WTC11 (cell line): ENCODE measurements around the gene DNAJC16. TPM values are rescaled to one million over a fixed set of nuclear protein-coding genes. Genes with fewer than 3 reads are reported as not detected.

ENCODE experiments used
- ATF1 ChIP-seq: sonication (generic); formaldehyde crosslinking; IDR thresholded peaks from 2 replicates; pipeline ENCODE4 v1.8.1; 2023; ENCODE audit warnings: mild to moderate bottlenecking, moderate library complexity, missing genetic modification reagents
- CREB1 ChIP-seq: sonication (generic); formaldehyde crosslinking; IDR thresholded peaks from 2 replicates; pipeline ENCODE4 v1.8.0; 2023; ENCODE audit warnings: mild to moderate bottlenecking, missing genetic modification reagents
- ELF4 ChIP-seq: sonication (generic); formaldehyde crosslinking; IDR thresholded peaks from 2 replicates; pipeline ENCODE4 v1.8.1; 2022; ENCODE audit warnings: low read depth, mild to moderate bottlenecking, moderate library complexity, missing genetic modification reagents
- GRHL2 ChIP-seq: fragments of 250-450 bp; sonication (Bioruptor Pico); IDR thresholded peaks from 2 replicates; pipeline ENCODE4 v1.8.0; 2022; ENCODE audit warnings: mild to moderate bottlenecking, moderate library complexity; ENCODE audit not compliant: insufficient replicate concordance, severe bottlenecking
- GTF2I ChIP-seq: fragments of 250-450 bp; sonication (Bioruptor Pico); conservative IDR thresholded peaks from 2 replicates; pipeline ENCODE4 v1.4.0; 2021; ENCODE audit warnings: mild to moderate bottlenecking
- HMGA2 ChIP-seq: fragments of 250-450 bp; sonication (Bioruptor Pico); IDR thresholded peaks from 2 replicates; pipeline ENCODE4 v1.4.0; 2021; ENCODE audit warnings: mild to moderate bottlenecking, moderate library complexity
- JAZF1 ChIP-seq: fragments of 250-450 bp; sonication (Bioruptor Pico); IDR thresholded peaks from 2 replicates; pipeline ENCODE4 v1.9.0; 2021; ENCODE audit warnings: moderate library complexity, mild to moderate bottlenecking, inconsistent platforms
- JUN ChIP-seq: sonication (generic); formaldehyde crosslinking; IDR thresholded peaks from 2 replicates; pipeline ENCODE4 v1.8.0; 2023; ENCODE audit warnings: mild to moderate bottlenecking, missing genetic modification reagents
- MYBL2 ChIP-seq: sonication (generic); formaldehyde crosslinking; IDR thresholded peaks from 2 replicates; pipeline ENCODE4 v1.8.1; 2023; ENCODE audit warnings: mild to moderate bottlenecking, moderate library complexity, missing genetic modification reagents
- NR1H2 ChIP-seq: sonication (generic); formaldehyde crosslinking; IDR thresholded peaks from 2 replicates; pipeline ENCODE4 v1.9.0; 2021; ENCODE audit warnings: mild to moderate bottlenecking, moderate library complexity, missing genetic modification reagents
- OVOL2 ChIP-seq: fragments of 250-450 bp; sonication (Bioruptor Pico); IDR thresholded peaks from 2 replicates; pipeline ENCODE4 v1.9.0; 2021; ENCODE audit warnings: mild to moderate bottlenecking, borderline replicate concordance
- PRRX2 ChIP-seq: fragments of 250-450 bp; sonication (Bioruptor Pico); IDR thresholded peaks from 2 replicates; pipeline ENCODE4 v1.8.0; 2021; ENCODE audit warnings: mild to moderate bottlenecking
- RELA ChIP-seq: sonication (generic); formaldehyde crosslinking; IDR thresholded peaks from 2 replicates; pipeline ENCODE4 v1.8.1; 2022; ENCODE audit warnings: missing genetic modification reagents, mild to moderate bottlenecking, borderline replicate concordance
- SMAD3 ChIP-seq: sonication (generic); formaldehyde crosslinking; IDR thresholded peaks from 2 replicates; pipeline ENCODE4 v1.8.0; 2022; ENCODE audit warnings: missing genetic modification reagents, mild to moderate bottlenecking, borderline replicate concordance
- SOX15 ChIP-seq: fragments of 250-450 bp; sonication (Bioruptor Pico); IDR thresholded peaks from 2 replicates; pipeline ENCODE4 v1.9.0; 2021; ENCODE audit warnings: mild to moderate bottlenecking
- SP1 ChIP-seq: sonication (generic); formaldehyde crosslinking; conservative IDR thresholded peaks from 2 replicates; pipeline ENCODE4 v1.8.1; 2022; ENCODE audit warnings: missing genetic modification reagents
- TCF7 ChIP-seq: sonication (generic); formaldehyde crosslinking; IDR thresholded peaks from 2 replicates; pipeline ENCODE4 v1.8.0; 2022; ENCODE audit warnings: mild to moderate bottlenecking, low read depth, missing genetic modification reagents, moderate library complexity
- TP53 ChIP-seq: sonication (generic); formaldehyde crosslinking; IDR thresholded peaks from 2 replicates; pipeline ENCODE4 v1.8.1; 2023; ENCODE audit warnings: mild to moderate bottlenecking, missing genetic modification reagents
- ZBTB21 ChIP-seq: sonication (generic); formaldehyde crosslinking; IDR thresholded peaks from 2 replicates; pipeline ENCODE4 v1.8.1; 2023; ENCODE audit warnings: mild to moderate bottlenecking, missing genetic modification reagents, borderline replicate concordance
- ZNF232 ChIP-seq: sonication (generic); formaldehyde crosslinking; IDR thresholded peaks from 2 replicates; pipeline ENCODE4 v1.8.0; 2022; ENCODE audit warnings: mild to moderate bottlenecking, missing genetic modification reagents
- ZNF317 ChIP-seq: sonication (generic); formaldehyde crosslinking; IDR thresholded peaks from 2 replicates; pipeline ENCODE4 v1.8.1; 2023; ENCODE audit warnings: low read depth, mild to moderate bottlenecking, moderate library complexity, missing genetic modification reagents, borderline replicate concordance
- ZNF416 ChIP-seq: fragments of 250-450 bp; sonication (Bioruptor Pico); IDR thresholded peaks from 2 replicates; pipeline ENCODE4 v1.9.0; 2021; ENCODE audit warnings: mild to moderate bottlenecking, inconsistent platforms
- ZNF671 ChIP-seq: fragments of 250-450 bp; sonication (Bioruptor Pico); IDR thresholded peaks from 2 replicates; pipeline ENCODE4 v1.8.0; 2021; ENCODE audit warnings: mild to moderate bottlenecking
- total RNA-seq: library from RNA; stranded (reverse); gene quantifications from 3 replicates; pipeline ENCODE4 v1.2.3, GENCODE V29; 2021
- TF ChIP-seq, protein P1 (sequence below): sonication (generic); formaldehyde crosslinking; IDR thresholded peaks from 2 replicates; pipeline ENCODE4 v1.8.1; 2023; ENCODE audit warnings: mild to moderate bottlenecking, missing genetic modification reagents, moderate library complexity
- TF ChIP-seq, protein P2 (sequence below): sonication (generic); formaldehyde crosslinking; IDR thresholded peaks from 2 replicates; pipeline ENCODE4 v1.8.0; 2022; ENCODE audit warnings: mild to moderate bottlenecking, missing genetic modification reagents
- TF ChIP-seq, protein P3 (sequence below): sonication (generic); formaldehyde crosslinking; IDR thresholded peaks from 2 replicates; pipeline ENCODE4 v1.8.0; 2022; ENCODE audit warnings: mild to moderate bottlenecking, missing genetic modification reagents
- TF ChIP-seq, protein P4 (sequence below): sonication (generic); formaldehyde crosslinking; IDR thresholded peaks from 2 replicates; pipeline ENCODE4 v1.8.0; 2022; ENCODE audit warnings: mild to moderate bottlenecking, missing genetic modification reagents
- TF ChIP-seq, protein P5 (sequence below): fragments of 250-450 bp; sonication (Bioruptor Pico); IDR thresholded peaks from 2 replicates; pipeline ENCODE4 v1.8.0; 2021; ENCODE audit warnings: mild to moderate bottlenecking
- TF ChIP-seq, protein P6 (sequence below): sonication (generic); formaldehyde crosslinking; IDR thresholded peaks from 2 replicates; pipeline ENCODE4 v1.8.1; 2023; ENCODE audit warnings: mild to moderate bottlenecking, moderate library complexity, missing genetic modification reagents
- TF ChIP-seq, protein P7 (sequence below): sonication (generic); formaldehyde crosslinking; IDR thresholded peaks from 2 replicates; pipeline ENCODE4 v1.8.1; 2022; ENCODE audit warnings: low read depth, missing genetic modification reagents, borderline replicate concordance
- TF ChIP-seq, protein P8 (sequence below): sonication (generic); formaldehyde crosslinking; IDR thresholded peaks from 2 replicates; pipeline ENCODE4 v1.8.1; 2022; ENCODE audit warnings: missing genetic modification reagents, borderline replicate concordance

The DNAJC16 gene
- total RNA-seq, 1 experiment from 2014 or later = 16.4 TPM

DNA sequence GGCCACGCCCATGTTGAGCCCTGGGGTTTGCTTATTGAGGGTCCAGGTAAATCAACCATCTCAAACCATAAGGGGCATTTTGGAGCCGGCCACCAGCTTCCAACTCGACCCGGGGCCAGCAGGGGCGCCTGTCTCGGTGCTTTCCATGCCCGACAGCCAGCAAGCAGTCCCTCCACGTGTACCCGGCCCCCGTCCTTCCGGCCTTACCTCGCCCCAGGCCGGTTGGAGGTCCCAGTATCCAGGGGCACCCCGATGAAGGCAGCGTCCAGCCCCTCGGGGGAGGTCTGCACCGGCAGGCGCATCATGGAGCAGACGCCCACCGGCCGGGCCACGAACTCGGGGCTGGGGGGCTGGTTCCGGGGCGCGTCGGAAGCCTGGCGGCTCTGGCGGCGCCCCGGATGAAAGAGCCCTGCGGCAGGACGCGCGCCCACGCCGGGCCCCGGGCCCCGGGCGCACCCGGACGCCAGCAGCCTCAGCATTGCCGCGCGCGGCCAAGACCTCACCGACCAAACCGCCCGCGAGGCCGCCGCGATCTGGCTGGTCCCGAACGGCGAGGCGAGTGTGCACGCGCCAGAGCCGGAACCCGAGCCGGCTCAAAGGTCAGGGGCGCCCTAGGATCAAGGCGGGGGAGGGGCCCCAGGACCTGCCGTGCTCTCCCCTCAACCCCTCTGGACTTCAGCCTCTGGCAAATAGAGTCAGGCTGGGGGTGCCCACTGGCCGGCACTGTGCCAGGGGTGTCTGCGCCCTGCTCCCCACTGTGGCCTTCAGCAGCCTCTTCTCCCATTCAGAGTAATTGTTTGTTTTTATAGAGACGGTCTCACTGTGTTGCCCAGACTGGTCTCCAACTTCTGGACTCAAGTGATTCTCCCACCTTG is 58.1 kb downstream of the DNAJC16 start, which contains the start of gene AGMAT (continued):
- TF ChIP-seq, protein P1, sequence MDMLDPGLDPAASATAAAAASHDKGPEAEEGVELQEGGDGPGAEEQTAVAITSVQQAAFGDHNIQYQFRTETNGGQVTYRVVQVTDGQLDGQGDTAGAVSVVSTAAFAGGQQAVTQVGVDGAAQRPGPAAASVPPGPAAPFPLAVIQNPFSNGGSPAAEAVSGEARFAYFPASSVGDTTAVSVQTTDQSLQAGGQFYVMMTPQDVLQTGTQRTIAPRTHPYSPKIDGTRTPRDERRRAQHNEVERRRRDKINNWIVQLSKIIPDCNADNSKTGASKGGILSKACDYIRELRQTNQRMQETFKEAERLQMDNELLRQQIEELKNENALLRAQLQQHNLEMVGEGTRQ = peak; percentile 22; the same call in 1 of the 2 replicates
- TF ChIP-seq ZNF232 (CRISPR knock-in tag) (no peak), ZNF416 (CRISPR knock-in tag) (no peak), OVOL2 (no peak), SP1 (peak; percentile 41; the same call in 1 of the 2 replicates), JAZF1 (CRISPR knock-in tag) (no peak), ZNF671 (no peak), ELF4 (CRISPR knock-in tag) (no peak), HMGA2 (CRISPR knock-in tag) (no peak), SMAD3 (CRISPR knock-in tag) (no peak), GTF2I (0 out of 2 replicates have a peak, but pooled peaks have one; percentile 51), RELA (CRISPR knock-in tag) (no peak), ATF1 (CRISPR knock-in tag) (no peak), MYBL2 (CRISPR knock-in tag) (peak; percentile 70; the same call in 1 of the 2 replicates), ZNF317 (no peak), SOX15 (no peak), ZBTB21 (CRISPR knock-in tag) (no peak), GRHL2 (CRISPR knock-in tag) (no peak), NR1H2 (CRISPR knock-in tag) (no peak), TP53 (CRISPR knock-in tag) (no peak), JUN (CRISPR knock-in tag) (no peak), CREB1 (CRISPR knock-in tag) (no peak), PRRX2 (CRISPR knock-in tag) (no peak), TCF7 (CRISPR knock-in tag) (peak; percentile 31; the same call in 1 of the 2 replicates)
- TF ChIP-seq, protein P2, sequence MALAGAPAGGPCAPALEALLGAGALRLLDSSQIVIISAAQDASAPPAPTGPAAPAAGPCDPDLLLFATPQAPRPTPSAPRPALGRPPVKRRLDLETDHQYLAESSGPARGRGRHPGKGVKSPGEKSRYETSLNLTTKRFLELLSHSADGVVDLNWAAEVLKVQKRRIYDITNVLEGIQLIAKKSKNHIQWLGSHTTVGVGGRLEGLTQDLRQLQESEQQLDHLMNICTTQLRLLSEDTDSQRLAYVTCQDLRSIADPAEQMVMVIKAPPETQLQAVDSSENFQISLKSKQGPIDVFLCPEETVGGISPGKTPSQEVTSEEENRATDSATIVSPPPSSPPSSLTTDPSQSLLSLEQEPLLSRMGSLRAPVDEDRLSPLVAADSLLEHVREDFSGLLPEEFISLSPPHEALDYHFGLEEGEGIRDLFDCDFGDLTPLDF (CRISPR knock-in tag) = no peak
- TF ChIP-seq, protein P3, sequence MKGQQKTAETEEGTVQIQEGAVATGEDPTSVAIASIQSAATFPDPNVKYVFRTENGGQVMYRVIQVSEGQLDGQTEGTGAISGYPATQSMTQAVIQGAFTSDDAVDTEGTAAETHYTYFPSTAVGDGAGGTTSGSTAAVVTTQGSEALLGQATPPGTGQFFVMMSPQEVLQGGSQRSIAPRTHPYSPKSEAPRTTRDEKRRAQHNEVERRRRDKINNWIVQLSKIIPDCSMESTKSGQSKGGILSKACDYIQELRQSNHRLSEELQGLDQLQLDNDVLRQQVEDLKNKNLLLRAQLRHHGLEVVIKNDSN = no peak
- TF ChIP-seq, protein P4, sequence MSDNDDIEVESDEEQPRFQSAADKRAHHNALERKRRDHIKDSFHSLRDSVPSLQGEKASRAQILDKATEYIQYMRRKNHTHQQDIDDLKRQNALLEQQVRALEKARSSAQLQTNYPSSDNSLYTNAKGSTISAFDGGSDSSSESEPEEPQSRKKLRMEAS (CRISPR knock-in tag) = peak; percentile 90
- TF ChIP-seq, protein P5, sequence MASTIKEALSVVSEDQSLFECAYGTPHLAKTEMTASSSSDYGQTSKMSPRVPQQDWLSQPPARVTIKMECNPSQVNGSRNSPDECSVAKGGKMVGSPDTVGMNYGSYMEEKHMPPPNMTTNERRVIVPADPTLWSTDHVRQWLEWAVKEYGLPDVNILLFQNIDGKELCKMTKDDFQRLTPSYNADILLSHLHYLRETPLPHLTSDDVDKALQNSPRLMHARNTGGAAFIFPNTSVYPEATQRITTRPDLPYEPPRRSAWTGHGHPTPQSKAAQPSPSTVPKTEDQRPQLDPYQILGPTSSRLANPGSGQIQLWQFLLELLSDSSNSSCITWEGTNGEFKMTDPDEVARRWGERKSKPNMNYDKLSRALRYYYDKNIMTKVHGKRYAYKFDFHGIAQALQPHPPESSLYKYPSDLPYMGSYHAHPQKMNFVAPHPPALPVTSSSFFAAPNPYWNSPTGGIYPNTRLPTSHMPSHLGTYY = no peak
- TF ChIP-seq, protein P6, sequence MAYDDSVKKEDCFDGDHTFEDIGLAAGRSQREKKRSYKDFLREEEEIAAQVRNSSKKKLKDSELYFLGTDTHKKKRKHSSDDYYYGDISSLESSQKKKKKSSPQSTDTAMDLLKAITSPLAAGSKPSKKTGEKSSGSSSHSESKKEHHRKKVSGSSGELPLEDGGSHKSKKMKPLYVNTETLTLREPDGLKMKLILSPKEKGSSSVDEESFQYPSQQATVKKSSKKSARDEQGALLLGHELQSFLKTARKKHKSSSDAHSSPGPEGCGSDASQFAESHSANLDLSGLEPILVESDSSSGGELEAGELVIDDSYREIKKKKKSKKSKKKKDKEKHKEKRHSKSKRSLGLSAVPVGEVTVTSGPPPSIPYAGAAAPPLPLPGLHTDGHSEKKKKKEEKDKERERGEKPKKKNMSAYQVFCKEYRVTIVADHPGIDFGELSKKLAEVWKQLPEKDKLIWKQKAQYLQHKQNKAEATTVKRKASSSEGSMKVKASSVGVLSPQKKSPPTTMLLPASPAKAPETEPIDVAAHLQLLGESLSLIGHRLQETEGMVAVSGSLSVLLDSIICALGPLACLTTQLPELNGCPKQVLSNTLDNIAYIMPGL (CRISPR knock-in tag) = peak; percentile 93
- TF ChIP-seq, protein P7, sequence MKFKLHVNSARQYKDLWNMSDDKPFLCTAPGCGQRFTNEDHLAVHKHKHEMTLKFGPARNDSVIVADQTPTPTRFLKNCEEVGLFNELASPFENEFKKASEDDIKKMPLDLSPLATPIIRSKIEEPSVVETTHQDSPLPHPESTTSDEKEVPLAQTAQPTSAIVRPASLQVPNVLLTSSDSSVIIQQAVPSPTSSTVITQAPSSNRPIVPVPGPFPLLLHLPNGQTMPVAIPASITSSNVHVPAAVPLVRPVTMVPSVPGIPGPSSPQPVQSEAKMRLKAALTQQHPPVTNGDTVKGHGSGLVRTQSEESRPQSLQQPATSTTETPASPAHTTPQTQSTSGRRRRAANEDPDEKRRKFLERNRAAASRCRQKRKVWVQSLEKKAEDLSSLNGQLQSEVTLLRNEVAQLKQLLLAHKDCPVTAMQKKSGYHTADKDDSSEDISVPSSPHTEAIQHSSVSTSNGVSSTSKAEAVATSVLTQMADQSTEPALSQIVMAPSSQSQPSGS (CRISPR knock-in tag) = no peak
- TF ChIP-seq, protein P8, sequence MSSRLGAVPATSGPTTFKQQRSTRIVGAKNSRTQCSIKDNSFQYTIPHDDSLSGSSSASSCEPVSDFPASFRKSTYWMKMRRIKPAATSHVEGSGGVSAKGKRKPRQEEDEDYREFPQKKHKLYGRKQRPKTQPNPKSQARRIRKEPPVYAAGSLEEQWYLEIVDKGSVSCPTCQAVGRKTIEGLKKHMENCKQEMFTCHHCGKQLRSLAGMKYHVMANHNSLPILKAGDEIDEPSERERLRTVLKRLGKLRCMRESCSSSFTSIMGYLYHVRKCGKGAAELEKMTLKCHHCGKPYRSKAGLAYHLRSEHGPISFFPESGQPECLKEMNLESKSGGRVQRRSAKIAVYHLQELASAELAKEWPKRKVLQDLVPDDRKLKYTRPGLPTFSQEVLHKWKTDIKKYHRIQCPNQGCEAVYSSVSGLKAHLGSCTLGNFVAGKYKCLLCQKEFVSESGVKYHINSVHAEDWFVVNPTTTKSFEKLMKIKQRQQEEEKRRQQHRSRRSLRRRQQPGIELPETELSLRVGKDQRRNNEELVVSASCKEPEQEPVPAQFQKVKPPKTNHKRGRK (CRISPR knock-in tag) = no peak
